Transverse colon (tissue), 4 donors: ENCODE data around the gene CETN2. TPM values are rescaled to one million over a fixed set of nuclear protein-coding genes. Genes with fewer than 3 reads are reported as not detected.

Experiments used
- DNase-seq: peaks from one replicate; pipeline ENCODE4 v3.0.0-alpha.2; 2019
- H3K27ac ChIP-seq, 4 donors: fragments of 200-600 bp; sonication (generic); 2 replicates each; pipeline ENCODE4 v1.5.1; 2016 to 2018; ENCODE audit warnings: inconsistent platforms in 4 of 4
- H3K27me3 ChIP-seq: fragments of 200-600 bp; sonication (generic); 2 replicates; pipeline ENCODE4 v1.5.1; 2017; ENCODE audit warnings: inconsistent platforms
- H3K36me3 ChIP-seq, 4 donors: fragments of 200-600 bp; sonication (generic); 2 replicates each; pipeline ENCODE4 v1.5.1; 2017 to 2019; ENCODE audit warnings: inconsistent platforms in 4 of 4
- H3K4me1 ChIP-seq, 4 donors: fragments of 200-600 bp; sonication (generic); 2 replicates each; pipeline ENCODE4 v1.5.1; 2017 to 2020; ENCODE audit warnings: inconsistent platforms in 4 of 4
- H3K4me3 ChIP-seq, 4 donors: fragments of 200-600 bp; sonication (generic); 1 replicate in 1 of 4; 2 replicates in 3 of 4; pipeline versions ENCODE4 v1.5.1 to v1.6.1; 2017 to 2019; ENCODE audit warnings: inconsistent platforms in 4 of 4
- H3K9me3 ChIP-seq, 2 donors: fragments of 200-600 bp; sonication (generic); 2 replicates each; pipeline ENCODE4 v1.5.1; 2017 to 2019; ENCODE audit warnings: inconsistent platforms in 2 of 2
- EP300 ChIP-seq: sonication (generic); formaldehyde crosslinking; IDR thresholded peaks from one replicate; pipeline ENCODE4 v1.6.1; 2017; ENCODE audit warnings: antibody characterized with exemption, low read depth
- POLR2A ChIP-seq: fragments of 450-650 bp; IDR thresholded peaks from one replicate; pipeline ENCODE4 v1.6.1; 2016; ENCODE audit warnings: antibody characterized with exemption, mild to moderate bottlenecking, moderate library complexity
- POLR2AphosphoS5 ChIP-seq, 3 donors: sonication (generic); formaldehyde crosslinking; IDR thresholded peaks; one replicate each; pipeline ENCODE4 v1.6.1; 2016; ENCODE audit warnings: antibody characterized with exemption in 3 of 3
- WGBS, 2 donors: methylation state at CpG; one replicate each; pipeline ENCODE4 v1.1.5; 2018; ENCODE audit warnings: low coverage in 1 of 2; 5-methylcytosine and 5-hydroxymethylcytosine counted together
- in situ Hi-C, 4 donors: fragments of 200-750 bp; cut with MboI; loops; one replicate each; pipeline versions ENCODE4 v1.15.0 to v1.15.1; 2017; ENCODE audit warnings: low sequenced_read_pairs in 3 of 4, low pct_ligation_motif_present in 1 of 4, low pct_unique_long_range_greater_than_20kb in 1 of 4
- intact Hi-C: fragments of 100-400 bp; cut with DNase I; formaldehyde crosslinking; loops from one replicate; pipeline ENCODE4 v1.15.1; 2023; ENCODE audit warnings: low total_unique reads
- total RNA-seq, 4 donors: library from RNA; depleted of rRNA; stranded (reverse); fragments of >200 nt; gene quantifications; one replicate each; pipeline ENCODE4 v1.1.0, GENCODE V29; 2016
- TF ChIP-seq, protein P1 (sequence below), 5 experiments: fragments of 200-600 bp in 3 of 5; fragments of 450-650 bp in 2 of 5; sonication (generic) in 3 of 5; IDR thresholded peaks; 1 replicate in 2 of 5; 2 replicates in 3 of 5; pipeline ENCODE4 v1.5.1; 2016 to 2017; ENCODE audit warnings: antibody characterized with exemption in 5 of 5, inconsistent platforms in 3 of 5, mild to moderate bottlenecking in 2 of 5, moderate library complexity in 1 of 5

The CETN2 gene
- total RNA-seq, 4 donors from 2014 or later: 3.4 to 14.6 (median 10.4) TPM

GRCh38 chrX:152865232-152865920 is 34.8 kb upstream of the CETN2 start:
- 91% methylated on average over 17 of the region's 17 CpGs; no CpG with 5 or more reads in 1 of the 2 donors for WGBS, 2 donors
- intact Hi-C loops: no loop called here
- Histone ChIP-seq H3K4me3 (no peak overlapping the region), H3K4me1 (no peaks in the 10 kb centered on the region), H3K36me3 (no peaks in the 10 kb centered on the region), H3K27me3 (no peaks in the 10 kb centered on the region), H3K9me3 (no peaks in the 10 kb centered on the region), H3K27ac (no peak overlapping the region)
- in situ Hi-C loops: no loop called here
- DNase-seq: no peak
- no peak for TF ChIP-seq POLR2AphosphoS5 (IDR thresholded peaks at IDR 0.05)
- TF ChIP-seq, protein P1, sequence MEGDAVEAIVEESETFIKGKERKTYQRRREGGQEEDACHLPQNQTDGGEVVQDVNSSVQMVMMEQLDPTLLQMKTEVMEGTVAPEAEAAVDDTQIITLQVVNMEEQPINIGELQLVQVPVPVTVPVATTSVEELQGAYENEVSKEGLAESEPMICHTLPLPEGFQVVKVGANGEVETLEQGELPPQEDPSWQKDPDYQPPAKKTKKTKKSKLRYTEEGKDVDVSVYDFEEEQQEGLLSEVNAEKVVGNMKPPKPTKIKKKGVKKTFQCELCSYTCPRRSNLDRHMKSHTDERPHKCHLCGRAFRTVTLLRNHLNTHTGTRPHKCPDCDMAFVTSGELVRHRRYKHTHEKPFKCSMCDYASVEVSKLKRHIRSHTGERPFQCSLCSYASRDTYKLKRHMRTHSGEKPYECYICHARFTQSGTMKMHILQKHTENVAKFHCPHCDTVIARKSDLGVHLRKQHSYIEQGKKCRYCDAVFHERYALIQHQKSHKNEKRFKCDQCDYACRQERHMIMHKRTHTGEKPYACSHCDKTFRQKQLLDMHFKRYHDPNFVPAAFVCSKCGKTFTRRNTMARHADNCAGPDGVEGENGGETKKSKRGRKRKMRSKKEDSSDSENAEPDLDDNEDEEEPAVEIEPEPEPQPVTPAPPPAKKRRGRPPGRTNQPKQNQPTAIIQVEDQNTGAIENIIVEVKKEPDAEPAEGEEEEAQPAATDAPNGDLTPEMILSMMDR (IDR thresholded peaks at IDR 0.05): no peak
- no peak for TF ChIP-seq POLR2A
- TF ChIP-seq EP300: no peak

- DNase-seq: no peak
- no peaks in the 10 kb centered on the region for H3K27me3 ChIP-seq
Measured at GRCh38 chrX:152861826-152862225, 31.3 kb upstream of the CETN2 start.

GRCh38 chrX:152861116-152861515 is 30.6 kb upstream of the CETN2 start:
- Histone ChIP-seq H3K9me3 (no peaks in the 10 kb centered on the region), H3K36me3 (no peaks in the 10 kb centered on the region), H3K4me1 (no peaks in the 10 kb centered on the region), H3K27me3 (no peaks in the 10 kb centered on the region), H3K27ac (no peak overlapping the region), H3K4me3 (no peak overlapping the region)
- no peak for DNase-seq
- in situ Hi-C loops (no loop called here), intact Hi-C loops (no loop called here)
- 85% methylated on average over 3 of the region's 3 CpGs; no CpG with 5 or more reads in 1 of the 2 donors for WGBS, 2 donors
- TF ChIP-seq POLR2AphosphoS5 (IDR thresholded peaks at IDR 0.05): no peak
- TF ChIP-seq POLR2A: no peak
- TF ChIP-seq EP300: no peak
- TF ChIP-seq, protein P1 (IDR thresholded peaks at IDR 0.05): no peak

More at GRCh38 chrX:152861826-152862225, 31.3 kb upstream of the CETN2 start:
- Histone ChIP-seq H3K27ac (no peak overlapping the region), H3K4me3 (no peak overlapping the region), H3K36me3 (no peaks in the 10 kb centered on the region), H3K4me1 (no peaks in the 10 kb centered on the region), H3K9me3 (no peaks in the 10 kb centered on the region)
- WGBS, 2 donors: 73 to 77% methylated on average over 3 to 6 of the region's 6 CpGs
- in situ Hi-C loops (no loop called here), intact Hi-C loops (no loop called here)
- TF ChIP-seq POLR2AphosphoS5 (IDR thresholded peaks at IDR 0.05): no peak
- no peak for TF ChIP-seq POLR2A
- no peak for TF ChIP-seq EP300
- TF ChIP-seq, protein P1 (IDR thresholded peaks at IDR 0.05): no peak

- H3K27me3 ChIP-seq: no peaks in the 10 kb centered on the region
- intact Hi-C loops: no loop called here
- WGBS, 2 donors: 91% methylated on average over 7 of the region's 7 CpGs; no CpG with 5 or more reads in 1 of the 2 donors
- DNase-seq: no peak
- H3K9me3 ChIP-seq: no peaks in the 10 kb centered on the region
- H3K4me3 ChIP-seq: no peak overlapping the region
- no peaks in the 10 kb centered on the region for H3K36me3 ChIP-seq
- in situ Hi-C loops: no loop called here
- H3K27ac ChIP-seq: no peak overlapping the region
- no peaks in the 10 kb centered on the region for H3K4me1 ChIP-seq
- TF ChIP-seq EP300: no peak
Measured at GRCh38 chrX:152853986-152854385, 23.4 kb upstream of the CETN2 start.

DNA sequence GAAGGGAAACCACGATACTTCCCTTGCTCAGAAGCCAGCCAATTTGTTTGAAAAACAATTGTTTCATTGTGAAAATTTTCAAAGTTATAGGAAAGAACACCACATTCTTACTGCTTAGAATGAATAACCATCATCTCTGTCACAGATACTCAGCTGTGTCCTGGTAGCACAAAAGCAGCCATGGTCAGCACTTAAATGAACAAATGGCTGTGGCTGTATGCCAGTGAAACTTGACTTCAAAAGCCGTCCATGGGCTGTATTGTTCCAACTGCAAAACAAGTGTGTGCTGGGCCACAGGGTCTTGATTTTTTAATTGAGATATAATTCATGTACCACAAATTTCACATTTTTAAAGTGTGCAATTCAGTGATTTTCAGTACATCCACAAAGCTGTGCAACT is 19.9 kb upstream of the CETN2 start:
- Histone ChIP-seq H3K27me3 (no peaks in the 10 kb centered on the region), H3K27ac (no peak overlapping the region), H3K4me3 (no peak overlapping the region), H3K9me3 (no peaks in the 10 kb centered on the region), H3K36me3 (no peaks in the 10 kb centered on the region), H3K4me1 (no peaks in the 10 kb centered on the region)
- in situ Hi-C loops: no loop called here
- no peak for DNase-seq
- 80 to 82% methylated on average over 1 to 2 of the region's 2 CpGs for WGBS, 2 donors
- intact Hi-C loops: no loop called here
- TF ChIP-seq, protein P1 (IDR thresholded peaks at IDR 0.05): no peak
- TF ChIP-seq POLR2AphosphoS5 (IDR thresholded peaks at IDR 0.05): no peak
- no peak for TF ChIP-seq POLR2A
